ENCODE measurements around the gene RSRC1.

DNA sequence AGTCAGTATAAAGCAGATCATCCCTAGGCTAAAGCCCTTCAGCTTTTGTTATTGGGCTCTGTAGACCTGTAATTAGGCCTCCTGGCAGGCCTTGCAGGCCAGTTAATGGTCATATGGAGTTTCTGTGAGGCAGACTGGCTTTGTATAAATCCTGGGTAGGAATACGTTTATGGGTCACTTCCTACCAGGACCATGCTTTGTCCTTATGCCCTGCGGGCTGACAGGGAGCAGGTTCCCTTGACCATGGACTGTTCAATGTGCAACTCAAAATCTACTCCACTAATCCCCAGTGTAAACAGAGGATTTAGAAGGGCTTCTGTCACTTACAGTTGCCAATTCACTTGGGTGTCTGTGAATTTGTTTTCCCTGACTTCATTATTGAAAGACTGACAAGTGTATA lies 258.4 kb downstream of the RSRC1 start:
- TF ChIP-seq, protein P1, sequence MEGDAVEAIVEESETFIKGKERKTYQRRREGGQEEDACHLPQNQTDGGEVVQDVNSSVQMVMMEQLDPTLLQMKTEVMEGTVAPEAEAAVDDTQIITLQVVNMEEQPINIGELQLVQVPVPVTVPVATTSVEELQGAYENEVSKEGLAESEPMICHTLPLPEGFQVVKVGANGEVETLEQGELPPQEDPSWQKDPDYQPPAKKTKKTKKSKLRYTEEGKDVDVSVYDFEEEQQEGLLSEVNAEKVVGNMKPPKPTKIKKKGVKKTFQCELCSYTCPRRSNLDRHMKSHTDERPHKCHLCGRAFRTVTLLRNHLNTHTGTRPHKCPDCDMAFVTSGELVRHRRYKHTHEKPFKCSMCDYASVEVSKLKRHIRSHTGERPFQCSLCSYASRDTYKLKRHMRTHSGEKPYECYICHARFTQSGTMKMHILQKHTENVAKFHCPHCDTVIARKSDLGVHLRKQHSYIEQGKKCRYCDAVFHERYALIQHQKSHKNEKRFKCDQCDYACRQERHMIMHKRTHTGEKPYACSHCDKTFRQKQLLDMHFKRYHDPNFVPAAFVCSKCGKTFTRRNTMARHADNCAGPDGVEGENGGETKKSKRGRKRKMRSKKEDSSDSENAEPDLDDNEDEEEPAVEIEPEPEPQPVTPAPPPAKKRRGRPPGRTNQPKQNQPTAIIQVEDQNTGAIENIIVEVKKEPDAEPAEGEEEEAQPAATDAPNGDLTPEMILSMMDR (conservative IDR thresholded peaks at IDR 0.05) = no peak
- TF ChIP-seq EZH2 (IDR thresholded peaks at IDR 0.05; ENCODE audit: low read depth) = no peak

Measured in PC-9 (cell line).